Stimulated activated CD4-positive, alpha-beta T cell treated with anti-CD3 and anti-CD28 coated beads, TNF-alpha, amount 100 ng/mL, for 24 hours (primary cell): Measurements from ENCODE around the gene WDTC1.

Experiments used
- DNase-seq, 3 experiments: peaks; one replicate each; pipeline ENCODE4 v3.0.0-alpha.2; 2020; ENCODE audit warnings: low read depth in 3 of 3

Gene WDTC1

DNA sequence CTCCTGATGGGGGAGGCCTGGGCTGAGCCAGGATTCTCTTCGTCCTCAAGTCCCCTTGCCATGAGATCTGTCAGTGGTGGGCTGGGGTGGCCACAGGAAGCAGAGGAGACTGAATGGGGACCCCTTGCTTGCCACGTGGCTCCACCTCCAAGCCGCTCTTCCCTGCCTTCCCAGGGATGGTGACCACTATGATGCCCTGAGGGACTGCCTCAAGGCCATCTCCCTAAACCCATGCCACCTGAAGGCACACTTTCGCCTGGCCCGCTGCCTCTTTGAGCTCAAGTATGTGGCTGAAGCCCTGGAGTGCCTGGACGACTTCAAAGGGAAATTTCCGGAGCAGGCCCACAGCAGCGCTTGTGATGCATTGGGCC, 66.6 kb downstream of the WDTC1 start:
- DNase-seq: no peak

DNA sequence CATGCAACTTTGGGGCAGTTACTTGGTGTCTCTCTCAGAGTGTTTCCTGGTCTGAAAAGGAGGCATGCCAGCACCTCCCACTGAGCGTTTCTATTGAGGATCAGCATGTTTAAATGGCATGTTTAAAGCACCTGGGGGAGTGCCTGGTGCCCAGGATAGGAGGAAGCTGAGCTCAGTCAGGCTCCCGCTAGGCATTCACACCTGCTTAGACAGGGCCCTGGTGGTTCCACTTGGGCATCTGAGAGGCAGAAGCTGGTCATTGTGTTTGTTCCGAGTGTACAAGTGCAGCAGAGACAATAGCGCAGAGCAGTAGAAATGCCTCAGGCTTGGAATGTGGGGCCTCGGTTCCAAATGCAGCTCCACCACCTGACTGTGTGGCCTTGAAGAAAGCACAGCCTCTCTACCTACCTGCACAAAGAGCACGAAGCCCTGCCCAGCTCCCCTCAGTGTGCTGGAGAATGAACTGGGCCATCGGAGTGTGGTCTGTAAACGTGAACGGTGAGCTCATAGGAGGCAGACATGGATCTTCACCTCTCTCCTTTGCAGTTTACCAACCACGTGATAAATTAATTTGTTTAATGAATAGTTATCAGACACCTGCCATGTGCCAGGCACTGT, 67.3 kb downstream of the WDTC1 start:
- no peak for DNase-seq

DNA sequence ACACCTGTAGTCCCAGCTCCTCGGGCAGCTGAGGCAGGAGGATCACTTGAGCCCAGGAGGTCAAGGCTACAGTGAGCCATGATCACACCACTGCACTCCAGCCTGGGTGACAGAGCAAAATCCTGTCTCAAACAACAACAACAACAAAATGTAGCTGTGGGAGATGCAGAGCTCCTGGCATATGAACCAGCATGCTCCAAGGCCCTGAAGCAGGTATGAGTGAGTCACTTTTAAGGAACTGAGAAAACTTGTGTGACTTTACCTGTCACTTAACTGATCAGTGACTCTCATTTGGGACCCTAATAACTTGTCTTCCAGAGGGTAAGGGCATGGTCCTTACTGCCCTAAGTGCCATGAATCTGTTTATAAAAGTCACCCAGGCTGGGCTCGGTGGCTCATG, 68.2 kb downstream of the WDTC1 start:
- DNase-seq: no peak

DNA sequence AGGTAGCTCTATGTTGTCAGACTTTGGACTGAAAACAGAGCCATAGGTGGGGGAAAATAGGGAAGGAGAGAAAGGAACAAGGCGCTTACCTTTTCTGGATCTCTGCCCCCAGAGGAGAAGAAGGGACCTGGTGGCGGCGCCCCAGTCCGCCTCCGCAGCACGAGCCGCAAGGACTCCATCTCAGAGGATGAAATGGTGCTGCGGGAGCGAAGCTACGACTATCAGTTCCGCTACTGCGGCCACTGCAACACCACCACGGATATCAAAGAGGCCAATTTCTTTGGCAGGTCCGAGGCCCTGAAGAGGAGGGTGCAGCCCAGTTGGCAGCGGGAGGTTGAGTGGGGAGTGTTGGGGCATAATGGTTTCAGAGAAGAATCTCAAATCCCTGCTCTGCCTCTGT, 69.1 kb downstream of the WDTC1 start:
- no peak for DNase-seq

DNA sequence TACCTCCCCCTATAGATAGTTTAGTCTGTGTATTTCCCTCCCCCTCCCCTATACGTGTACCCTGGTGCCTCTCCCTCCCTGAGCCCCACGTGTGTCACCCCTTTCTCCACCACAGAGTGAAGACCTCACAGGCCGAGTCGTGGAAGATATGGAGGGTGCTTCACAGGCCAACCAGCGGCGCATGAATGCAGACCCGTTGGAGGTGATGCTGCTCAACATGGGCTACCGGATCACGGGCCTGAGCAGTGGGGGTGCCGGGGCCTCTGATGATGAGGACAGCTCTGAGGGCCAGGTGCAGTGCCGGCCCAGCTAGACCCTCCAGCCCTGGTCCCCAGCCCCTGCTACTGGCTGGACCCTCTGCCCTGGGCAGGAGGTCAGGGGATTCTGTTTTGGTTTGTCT, 71.6 kb downstream of the WDTC1 start:
- DNase-seq: no peak

DNA sequence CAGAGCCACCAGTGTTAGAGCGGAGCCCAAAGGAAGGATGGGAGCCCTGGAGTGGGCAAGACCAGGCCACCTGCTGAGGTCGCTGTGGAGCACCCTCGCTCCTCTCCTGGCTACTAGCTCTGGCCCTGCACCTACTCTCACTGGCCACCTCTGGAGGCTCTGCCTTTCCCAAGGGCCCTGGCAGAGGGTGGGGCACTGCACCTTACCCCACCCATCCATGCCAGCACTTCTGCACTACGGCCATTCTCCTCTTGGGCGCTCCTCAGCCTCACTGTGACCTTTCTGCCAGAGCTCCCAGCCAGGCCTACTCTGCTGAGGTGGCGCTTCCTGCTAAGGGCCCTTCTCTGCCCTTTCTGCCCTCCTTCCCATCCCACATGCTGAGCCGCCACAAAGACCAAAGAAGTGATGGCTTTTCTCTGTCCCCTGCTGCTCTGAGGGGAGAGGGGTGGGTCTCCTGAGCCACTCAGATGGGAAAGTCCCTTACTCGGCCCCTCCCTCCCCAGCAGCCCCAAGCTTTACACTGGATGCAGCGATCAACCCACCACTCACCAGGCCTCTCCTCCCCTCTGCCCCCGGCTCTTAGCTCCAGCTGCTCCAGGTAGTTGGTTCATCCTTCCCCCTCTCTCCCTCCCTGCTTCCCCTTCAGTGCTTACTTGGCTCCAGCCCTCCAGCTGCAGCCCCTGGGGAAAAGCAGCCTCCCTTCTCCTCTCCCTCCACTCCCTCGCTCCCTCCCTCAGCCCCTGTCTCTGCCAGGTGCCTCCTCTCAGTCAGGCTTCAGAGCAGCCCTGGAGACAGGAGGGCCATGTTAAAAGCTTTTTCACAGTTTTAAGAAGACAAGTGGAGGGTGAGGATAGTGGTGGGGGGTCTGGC, 72.7 kb downstream of the WDTC1 start:
- DNase-seq: no peak

DNA sequence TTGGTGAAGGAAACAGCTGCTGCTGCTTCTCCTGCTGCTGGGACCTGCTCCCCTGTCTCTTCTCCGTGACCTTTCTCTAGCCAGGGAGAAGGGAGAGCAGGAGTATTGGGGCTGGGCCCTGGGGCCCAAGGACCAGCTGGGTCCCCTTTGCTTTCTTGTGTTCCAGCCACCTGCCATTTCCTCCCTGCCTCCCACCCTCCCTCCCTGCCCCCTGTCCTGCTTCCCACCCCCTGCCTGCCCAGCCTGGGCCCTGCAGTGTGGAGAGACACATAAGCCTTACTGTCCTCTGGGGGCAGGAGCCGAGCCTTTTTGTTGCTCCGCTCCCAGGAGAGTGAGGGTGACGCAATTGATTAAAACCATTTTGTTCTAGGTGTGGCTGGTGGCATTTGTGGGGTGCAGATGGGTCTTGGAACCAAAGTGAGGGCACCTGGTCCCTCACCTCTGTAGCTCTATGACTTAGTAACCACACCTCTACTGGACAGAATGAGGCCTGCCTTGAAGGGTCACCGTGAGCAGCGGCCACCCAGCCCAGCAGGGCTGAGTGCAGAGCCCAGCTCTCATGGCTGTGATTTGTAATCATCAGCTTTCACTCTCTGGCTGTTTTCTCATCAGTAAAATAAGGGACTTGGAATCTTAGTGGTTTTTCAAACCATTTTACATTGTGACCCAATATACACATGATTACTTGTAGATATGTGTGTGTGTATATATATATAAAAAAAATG, 73.6 kb downstream of the WDTC1 start:
- DNase-seq: no peak

DNA sequence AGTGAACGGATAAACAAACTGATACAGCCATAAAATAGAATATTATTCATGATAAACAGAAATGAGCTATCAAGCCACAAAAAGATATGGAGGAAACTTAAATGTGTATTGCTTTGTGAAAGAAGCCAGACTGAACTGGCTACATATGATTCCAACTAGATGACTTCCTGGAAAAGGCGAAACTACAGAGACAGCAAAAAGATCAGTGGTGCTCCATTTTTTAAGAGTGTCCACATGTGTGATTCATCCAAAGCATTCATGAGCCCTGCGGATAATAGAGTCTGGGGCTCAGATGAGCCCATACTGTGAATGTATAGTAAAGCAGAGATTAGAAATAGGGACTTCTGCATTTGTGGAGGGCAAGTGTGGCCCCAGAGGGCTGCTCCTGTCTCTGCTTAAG, 79.7 kb downstream of the WDTC1 start:
- no peak for DNase-seq

DNA sequence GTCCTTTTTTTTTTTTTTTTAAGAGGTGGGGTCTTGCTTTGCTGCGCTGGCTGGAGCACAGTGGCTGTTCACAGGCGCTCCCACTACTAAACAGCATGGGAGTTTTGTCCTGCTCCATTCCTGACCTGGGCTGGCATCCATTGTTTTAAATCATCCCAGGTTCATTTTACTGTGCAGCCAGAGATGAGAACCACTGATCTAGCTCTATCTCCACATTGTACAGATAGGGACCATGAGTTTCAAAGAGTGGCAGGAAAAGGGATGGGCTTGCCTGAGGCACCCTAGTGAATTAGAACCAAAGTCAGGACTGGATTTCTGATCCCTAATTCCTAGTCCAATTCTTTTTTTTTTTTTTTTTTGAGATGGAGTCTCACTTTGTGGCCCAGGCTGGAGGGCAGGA, 80.3 kb downstream of the WDTC1 start:
- no peak for DNase-seq

DNA sequence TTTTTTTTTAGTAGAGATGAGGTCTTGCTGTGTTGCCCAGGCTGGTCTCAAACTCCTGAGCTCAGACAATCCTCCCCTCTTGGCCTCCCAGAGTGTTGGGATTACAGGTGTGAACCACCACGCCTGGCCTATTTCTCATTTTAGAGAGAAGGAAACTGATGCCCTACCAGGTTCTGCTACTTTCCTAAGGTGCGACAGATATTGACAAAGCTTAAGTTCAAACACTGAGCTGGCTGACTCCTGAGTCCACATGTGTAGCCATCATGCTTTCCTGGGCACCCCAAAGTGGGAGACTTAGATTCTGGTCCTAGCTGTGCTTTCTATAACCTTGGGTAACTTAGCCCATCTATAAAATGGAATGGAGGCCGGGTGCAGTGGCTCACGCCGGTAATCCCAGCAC, 82.4 kb downstream of the WDTC1 start:
- no peak for DNase-seq

DNA sequence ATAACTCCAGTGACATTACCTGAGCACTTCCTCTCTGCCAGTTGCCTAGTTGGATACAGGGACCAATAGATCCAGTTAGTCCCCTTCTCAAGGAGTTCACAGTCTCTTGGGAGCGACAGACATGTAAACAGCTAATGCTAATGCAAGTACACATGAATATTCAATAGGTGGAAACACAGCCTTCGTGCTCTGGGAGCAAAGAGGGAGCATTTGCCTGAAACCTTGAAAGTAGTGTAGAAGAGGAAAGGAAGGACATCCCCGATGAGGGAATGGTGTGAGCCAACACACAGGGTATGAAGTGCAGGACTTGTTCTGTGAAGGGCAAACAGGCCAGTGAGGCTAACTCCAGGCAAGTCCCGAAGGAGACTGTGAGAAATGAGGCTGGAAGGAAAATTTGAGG, 83.7 kb downstream of the WDTC1 start:
- DNase-seq: no peak

DNA sequence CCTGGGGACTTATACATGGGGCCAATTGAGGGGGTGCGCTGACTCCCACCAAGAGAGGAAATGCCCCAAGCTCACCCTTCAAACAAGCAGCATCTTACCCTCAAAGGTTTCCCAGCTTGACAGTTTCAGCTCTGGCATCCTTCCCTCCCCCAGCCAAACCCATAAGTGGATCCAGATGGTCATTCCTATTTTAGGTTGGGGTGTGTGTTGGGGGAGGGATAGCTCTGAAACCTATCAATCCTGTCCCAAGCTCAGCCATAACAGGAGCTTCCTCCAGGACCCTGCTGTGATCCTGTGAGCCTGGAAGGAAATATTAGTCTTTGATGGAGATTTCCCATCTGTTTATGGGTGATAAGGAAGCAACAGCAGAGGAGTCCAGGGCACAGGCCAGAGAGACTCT, 84.2 kb downstream of the WDTC1 start:
- DNase-seq: no peak

DNA sequence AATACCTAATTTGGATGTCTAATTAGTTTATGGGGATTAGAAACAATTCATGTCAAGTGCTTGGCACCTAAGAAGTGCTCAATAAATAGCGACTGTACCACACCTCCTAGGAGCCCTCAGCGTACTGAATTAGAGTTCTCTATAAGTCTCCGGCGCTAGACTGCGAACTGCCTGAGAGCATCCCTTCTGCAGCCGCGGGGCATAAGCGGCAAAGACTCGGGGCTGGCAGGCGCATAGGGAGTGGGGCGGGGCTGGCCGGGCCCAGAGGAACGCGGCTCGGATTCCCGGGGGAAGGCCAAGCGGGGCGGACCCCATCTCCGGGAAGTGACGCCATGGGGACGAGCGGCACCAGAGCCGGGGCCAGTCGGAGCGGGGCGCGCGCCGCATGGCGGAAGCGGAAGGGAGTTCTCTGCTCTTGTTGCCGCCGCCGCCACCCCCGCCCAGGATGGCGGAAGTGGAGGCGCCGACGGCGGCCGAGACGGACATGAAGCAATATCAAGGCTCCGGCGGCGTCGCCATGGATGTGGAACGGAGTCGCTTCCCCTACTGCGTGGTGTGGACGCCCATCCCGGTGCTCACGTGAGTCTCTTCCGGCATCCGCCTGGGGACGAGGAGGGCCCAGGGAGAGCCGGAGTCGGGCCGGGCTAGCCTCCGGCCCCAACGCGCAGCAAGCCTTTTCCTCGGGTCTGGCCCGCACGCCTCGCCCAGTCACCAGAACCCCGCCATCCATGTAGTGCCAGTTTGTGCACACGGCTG, 87.6 kb downstream of the WDTC1 start, which contains the start of gene TMEM222:
TMEM222 (plus strand) TSS at position 351 of the 756 bp plus-strand sequence; CDS start at position 386, 35 bp downstream.
- peak; percentile 94 to 96 (median 96) for DNase-seq

DNA sequence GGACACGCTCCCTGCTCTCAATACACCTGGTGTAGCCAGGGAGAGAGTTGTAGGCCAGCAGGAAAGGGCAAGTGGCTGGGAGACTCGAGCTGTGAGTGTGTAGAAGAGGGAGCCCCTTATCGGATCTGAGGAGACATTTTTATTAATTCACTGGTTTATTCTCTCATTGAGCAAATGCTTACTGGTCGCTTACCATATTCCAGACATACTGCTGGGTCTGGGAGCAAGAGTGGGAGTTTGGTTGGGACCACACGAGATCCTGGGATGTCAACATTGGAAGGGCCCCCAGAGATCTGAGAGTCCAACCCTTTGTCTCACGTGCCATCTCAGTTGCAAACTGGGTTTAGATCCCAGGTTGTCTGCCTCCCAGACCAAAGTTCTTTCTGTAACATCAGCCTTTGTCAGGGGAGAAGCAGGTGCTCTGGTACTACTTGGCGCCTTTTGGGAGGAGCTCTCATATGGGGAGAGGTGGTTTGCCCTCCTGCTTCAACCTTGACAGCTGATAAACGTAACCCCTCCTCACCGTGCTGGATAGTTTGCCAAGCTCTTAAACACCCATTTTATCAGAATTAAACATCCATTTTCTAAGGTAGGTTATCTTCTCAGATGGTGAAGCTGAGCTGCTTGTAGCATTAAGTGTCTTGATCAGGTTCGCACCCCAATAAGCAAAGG, 88.3 kb downstream of the WDTC1 start:
- DNase-seq: no peak

DNA sequence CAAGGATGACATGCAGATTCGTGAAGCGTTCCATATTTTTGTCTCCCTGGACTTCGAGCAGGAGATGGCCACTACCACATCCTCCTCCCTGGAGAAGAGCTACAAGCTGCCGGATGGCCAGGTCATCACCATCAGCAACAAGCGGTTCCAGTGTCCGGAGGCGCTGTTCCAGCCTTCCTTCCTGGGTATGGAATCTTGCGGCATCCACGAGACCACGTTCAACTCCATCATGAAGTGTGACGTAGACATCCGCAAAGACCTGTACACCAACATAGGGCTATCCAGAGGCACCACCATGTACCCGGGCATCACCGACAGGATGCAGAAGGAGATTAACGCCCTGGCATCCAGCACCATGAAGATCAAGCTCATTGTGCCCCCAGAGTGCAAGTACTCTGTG, 90.9 kb downstream of the WDTC1 start:
- DNase-seq: no peak

DNA sequence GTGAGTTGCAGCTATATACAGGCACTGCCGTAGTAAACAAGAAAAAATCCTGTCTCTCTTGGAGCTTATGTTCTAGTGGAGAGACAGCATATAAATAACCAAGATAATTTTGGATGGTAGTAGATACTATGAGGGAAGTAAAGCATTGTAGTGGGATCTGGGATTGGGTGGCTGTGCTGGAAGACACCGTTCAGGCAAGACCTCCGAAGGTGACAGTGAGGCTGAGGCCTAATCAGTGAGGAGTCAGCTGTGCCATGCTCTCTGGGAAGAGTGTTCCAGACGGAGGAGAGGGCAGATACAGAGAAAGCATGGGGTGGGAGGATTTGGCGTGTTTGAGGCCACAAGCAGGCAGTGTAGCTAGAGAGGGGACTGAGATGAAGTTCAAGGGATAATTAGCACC, 93.5 kb downstream of the WDTC1 start:
- DNase-seq: no peak

DNA sequence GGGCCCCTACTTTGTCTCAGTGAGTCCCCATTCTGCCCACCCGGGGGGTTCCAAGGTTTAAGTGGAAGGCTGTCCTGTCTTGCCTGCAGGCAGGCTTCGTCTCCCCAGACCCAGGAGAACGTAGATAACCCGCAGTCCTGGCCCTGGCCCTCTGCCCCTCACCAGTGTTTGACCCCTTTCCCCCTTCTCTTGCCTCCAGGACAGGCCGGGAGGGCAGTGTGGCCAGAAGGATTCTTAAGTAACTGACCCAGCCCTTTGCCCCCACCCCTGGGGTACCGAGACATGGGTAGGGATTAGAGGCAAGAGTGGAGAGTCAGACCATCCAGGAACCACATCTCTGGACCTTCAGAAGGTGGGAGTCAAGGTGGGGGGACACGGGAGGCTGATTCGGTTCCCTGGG, 96.4 kb downstream of the WDTC1 start:
- DNase-seq: no peak

DNA sequence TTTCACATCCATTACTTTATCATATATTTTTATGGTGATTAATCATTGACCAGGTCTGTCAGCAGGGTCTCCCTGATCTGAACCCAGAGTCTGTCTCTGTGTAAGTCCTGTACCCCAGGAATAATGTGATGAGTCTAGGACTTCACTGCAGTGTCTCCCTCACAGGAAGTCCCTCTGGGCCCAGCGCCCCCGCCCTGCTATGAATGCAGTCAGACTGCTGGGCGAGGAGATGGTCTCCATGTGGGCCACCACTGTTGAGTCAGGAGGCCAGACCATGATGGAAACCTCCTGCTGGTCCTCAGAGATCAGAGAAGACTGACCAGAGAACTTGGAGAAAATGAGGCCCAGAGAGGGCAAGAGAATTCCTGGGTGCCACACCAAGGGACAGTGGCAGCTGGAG, 97.0 kb downstream of the WDTC1 start:
- no peak for DNase-seq

DNA sequence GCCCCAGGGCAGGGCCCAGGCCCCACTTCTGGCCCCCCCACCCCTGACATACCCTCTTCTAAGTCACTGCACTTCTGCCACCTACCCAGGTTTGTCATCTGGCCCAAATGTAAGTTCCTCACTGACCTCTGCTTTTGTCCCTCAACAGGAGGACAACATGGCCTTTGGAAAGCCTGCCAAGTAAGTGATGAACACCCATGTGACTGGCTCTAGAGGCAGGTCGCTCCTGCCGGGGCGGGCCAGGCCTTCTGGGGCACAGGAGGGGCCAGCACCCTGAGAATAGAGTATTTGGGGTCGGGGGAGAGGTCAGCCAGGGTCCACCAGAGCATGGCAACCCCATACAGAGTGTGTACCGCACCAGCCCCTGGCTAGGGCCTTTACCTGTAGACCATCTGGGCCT, 97.5 kb downstream of the WDTC1 start:
- no peak for DNase-seq

DNA sequence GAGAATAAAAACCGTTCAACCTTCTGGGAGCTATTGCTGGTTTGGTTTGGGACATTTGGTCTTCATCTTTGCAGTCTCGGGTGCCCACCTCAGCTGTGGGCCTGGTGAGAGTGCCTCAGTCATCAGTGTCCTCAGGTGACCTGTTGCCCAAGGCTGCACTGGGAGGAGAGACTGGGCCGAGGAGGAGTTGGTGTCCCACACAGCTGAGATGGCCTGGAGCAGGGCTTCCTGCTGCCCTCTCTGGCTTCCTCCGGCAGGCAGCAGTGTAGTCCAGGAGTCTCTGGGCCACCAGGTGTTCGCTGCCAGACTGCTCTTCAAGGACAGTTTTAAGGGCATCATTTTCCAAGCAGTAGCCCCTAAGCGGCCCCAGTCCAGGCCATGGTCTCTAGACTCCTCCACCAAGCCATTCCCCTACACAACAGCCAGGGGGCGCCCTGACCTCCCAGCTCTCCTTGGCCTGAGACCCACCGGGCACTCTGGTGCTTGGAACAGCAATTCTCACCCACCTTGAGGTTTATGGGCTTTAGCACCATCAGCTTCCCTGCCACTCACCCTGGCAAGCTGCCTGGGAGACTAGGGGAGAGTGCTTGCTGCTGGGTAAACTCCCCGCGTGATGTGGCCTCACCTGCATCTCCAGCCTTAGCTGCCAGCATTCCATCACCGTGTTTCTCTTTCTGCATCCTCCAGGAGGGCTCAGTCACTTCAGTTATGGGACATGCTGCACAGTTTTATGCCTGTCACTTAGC, 98.3 kb downstream of the WDTC1 start:
- peak in 2 of 3 experiments; percentile 22 to 46 for DNase-seq
